ENCODE results near the gene TAOK3.
A peak's percentile ranks its signal among the peaks of the same experiment; 100 is the strongest.
"Not testable (repeated sequence)": the region's sequence is repeated elsewhere in the genome, so short reads cannot be mapped to it uniquely, and the experiment has no call there.

The TAOK3 gene

DNA sequence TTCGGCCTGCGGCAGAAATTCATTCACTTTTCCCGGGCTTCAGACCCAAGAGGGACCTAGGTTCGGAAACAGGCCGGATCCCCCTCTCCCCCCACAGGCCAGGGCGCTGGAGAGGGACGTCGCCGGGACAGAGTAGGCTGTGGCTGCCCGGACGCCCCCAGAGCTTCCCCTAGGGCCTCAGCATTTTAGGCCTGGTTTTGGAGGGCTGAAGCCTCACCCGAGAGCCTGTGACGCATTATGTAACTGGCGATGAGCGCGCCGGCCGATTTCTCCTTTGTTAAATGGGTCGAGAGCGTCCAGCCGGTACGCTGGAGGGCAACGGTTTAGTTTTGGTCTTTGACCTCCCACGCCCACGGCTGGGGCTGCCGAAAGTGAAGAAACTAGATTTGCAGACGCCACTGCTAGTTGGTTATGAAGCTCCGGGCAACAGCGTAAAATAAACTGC, 236.1 kb downstream of the TAOK3 start:
- DNase-seq (ENCODE audit: low spot score) = peak; percentile 36

DNA sequence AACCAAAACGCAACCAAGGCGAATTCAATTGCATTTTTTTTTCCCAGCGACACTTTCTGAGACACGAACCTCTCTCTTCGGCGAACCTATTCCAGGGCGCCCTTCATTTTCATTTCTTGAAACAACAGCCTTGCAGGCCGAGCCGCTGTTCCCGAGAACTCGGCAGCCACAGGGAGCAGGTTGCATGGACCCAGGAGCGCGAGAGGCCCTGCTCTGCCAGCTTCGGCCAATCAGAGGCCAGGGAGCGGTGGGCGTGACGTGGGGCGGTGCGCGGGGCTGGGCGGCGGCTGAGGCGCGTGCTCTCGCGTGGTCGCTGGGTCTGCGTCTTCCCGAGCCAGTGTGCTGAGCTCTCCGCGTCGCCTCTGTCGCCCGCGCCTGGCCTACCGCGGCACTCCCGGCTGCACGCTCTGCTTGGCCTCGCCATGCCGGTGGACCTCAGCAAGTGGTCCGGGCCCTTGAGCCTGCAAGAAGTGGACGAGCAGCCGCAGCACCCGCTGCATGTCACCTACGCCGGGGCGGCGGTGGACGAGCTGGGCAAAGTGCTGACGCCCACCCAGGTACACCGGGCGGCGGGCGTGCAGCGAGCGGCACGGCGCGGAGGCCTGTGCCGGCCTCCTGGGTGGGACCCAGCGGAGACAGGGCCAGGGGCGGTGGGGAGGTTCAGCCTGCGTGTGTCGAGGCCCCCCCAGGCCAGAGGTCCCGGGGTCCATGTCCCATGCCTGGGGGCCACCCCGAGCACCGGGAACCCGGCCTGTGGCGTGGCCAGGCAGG, 236.7 kb downstream of the TAOK3 start, which contains the start of gene PEBP1:
Gene PEBP1 (plus strand): TSS at position 337 of the 771 bp plus-strand sequence. CDS start 86 bp downstream, at position 423.
- DNase-seq (ENCODE audit: low spot score) = peak; percentile 96

DNA sequence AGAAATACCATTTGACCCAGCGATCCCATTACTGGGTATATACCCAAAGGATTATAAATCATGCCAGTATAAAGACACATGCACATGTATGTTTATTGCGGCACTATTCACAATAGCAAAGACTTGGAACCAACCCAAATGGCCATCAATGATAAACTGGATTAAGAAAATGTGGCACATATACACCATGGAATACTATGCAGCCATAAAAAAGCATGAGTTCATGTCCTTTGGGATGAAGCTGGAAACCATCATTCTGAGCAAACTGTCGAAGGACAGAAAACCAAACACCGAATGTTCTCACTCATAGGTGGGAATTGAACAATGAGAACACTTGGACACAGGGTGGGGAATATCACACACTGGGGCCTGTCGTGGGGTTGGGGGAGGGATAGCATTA, 243.3 kb downstream of the TAOK3 start:
- DNase-seq (ENCODE audit: low spot score) = not testable (repeated sequence)

DNA sequence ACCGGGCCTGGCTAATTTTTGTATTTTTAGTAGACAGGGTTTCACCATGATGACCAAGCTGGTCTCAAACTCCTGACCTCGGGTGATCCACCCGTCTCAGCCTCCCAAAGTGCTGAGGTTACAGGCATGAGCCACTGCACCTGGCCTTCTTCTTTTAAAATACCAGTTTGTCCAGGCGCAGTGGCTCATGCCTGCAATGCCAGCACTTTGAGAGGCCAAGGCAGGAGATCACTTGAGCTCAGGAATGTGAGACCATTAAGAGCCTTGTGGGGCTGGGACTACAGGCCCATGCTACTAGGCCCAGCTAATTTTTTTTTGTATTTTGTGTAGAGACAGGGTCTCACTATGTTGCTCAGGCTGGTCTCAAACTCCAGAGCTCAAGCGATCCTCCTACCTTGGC, 244.8 kb downstream of the TAOK3 start:
- DNase-seq (ENCODE audit: low spot score) = no peak

DNA sequence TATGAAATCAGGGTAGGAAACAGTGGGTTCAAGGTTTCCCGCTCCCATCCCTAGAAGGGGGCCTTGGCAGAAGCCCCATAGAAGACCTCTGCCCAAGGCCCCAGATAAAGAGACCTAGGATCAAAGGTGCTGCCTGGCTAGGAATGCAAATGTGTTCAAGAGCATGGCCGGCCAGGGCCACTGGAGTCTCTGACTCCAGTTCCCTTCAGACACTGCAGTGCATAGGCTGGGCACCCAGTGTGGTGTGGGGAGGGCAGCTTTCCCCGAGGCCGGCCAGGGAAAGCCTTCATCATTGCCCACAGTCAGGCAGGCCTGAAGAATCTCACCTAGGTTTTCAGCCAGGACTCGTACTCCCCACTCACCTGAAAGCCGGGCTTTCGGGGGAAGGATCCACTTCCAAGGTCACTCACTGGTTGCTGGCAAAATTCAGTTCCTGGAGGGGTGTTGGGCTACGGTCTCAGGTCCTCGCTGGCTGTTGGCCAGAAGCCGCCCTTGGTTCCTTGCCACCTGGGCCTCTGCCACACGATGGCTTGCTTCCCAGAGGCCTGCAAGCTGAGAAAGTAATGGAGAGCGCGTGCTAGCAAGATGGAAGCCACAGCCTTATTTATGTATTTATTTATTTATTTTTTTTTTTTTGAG, 246.5 kb downstream of the TAOK3 start:
- DNase-seq (ENCODE audit: low spot score) = no peak

DNA sequence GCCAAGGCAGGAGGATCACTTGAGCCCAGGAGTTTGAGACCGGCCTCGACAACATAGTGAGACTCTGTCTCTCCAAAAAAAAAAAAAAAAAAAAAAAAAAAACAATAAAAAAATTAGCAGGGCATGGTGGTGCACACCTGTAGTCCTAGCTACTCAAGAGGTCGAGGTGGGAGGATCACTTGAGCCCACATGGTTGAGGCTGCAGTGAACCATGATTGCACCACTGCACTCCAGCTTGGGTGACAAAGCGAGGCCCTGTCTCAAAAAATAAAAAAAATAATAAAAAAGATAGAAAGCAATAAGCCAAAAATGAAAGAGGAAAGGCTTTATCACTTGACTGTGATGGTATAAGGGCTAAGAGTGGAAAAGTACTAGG, 247.0 kb downstream of the TAOK3 start:
- DNase-seq (ENCODE audit: low spot score) = no peak

DNA sequence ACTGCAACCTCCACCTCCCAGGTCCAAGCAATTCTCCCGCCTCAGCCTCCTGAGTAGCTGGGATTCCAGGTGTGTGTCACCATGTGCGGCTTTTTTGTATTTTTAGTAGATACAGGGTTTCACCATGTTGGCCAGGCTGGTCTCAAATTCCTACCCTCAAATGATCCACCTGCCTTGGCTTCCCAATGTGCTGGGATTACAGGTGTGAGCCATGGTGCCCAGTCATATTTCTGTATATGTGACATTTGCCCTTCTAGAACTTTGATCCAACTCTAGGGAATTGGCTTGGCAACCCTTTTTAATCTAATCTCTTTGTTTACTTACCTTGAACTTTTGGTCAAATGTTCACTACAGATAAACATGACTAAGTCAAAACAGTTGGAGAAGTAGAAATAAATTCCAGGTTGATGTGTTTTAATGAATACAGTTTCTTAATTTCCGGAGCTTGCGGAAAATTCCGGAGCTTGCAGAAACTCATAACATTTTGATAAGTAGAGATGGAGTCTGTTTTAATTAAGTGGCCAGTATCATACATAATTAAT, 248.3 kb downstream of the TAOK3 start:
- DNase-seq (ENCODE audit: low spot score) = no peak

DNA sequence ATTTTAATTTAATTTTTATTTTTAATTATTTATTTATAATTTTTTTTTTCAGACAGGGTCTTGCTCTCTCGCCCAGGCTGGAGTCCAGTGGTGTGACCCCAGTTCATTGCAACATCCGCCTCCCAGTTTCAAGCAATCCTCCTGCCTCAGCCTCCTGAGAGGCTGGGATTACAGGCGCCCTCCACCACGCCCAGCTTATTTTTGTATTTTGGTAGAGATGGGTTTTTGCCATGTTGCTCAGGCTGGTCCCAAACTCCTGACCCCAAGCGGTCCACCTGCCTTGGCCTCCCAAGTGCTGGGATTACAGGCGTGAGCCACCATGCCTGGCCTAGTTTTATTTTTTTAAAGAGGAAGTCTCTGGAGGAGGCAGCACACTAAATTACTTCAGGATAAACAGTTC, 250.4 kb downstream of the TAOK3 start:
- no peak for DNase-seq (ENCODE audit: low spot score)

DNA sequence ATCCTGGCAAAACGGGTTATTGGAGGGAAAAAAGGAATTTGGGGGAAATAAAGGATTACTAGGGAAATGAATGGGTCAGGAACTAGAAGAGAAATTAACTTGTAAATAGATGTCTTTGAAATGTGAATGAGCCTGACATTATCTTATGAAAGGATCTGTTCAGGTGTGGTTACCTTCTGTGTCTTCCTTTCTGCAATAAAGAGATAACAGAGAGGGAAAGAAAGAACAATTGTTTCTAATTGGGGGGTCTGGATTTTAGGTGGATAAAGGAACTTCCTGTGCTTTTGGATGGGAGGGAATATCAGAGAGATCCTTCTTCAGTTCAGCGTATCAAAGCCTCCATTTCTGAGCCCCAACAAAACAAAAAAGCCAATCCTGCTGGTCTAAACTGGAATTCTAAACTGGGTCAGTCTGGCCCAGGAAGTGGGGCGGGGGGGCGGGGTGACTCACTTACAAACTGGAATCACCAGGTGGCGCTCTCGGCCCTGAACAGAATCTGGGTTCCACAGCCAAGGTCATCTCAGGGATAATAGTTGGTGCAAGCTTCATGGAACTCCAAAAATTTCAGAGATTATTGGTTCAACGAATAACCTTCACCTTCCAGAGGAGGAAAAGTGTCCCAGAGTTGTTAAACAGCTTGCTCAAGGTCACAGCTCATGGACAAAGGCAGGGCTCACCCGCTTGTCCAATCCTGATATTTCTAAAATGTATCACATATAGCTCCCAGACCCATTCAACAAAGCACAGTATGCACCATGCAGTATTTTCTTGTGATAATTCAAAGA, 251.9 kb downstream of the TAOK3 start:
- DNase-seq (ENCODE audit: low spot score) = peak; percentile 84

DNA sequence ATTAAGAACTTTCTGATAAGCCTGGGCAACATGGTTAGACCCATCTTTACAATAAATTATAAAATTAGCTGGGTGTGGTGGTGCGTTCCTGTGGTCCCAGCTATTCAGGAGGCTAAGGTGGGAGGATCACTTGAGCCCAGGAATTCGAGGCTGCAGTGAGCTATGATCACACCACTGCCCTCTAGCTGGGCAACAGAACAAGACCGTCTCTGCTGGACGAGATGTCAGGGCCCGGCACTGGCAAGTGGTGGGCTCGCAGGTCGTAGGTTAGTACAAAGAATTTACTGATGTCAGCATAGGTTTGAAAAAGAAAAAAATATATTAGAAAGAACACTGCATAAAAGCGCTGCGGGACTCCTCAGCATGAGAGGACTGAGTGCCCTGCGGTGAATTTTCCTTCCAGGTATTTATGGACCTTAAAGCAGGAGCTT, 253.2 kb downstream of the TAOK3 start:
- DNase-seq (ENCODE audit: low spot score) = no peak

DNA sequence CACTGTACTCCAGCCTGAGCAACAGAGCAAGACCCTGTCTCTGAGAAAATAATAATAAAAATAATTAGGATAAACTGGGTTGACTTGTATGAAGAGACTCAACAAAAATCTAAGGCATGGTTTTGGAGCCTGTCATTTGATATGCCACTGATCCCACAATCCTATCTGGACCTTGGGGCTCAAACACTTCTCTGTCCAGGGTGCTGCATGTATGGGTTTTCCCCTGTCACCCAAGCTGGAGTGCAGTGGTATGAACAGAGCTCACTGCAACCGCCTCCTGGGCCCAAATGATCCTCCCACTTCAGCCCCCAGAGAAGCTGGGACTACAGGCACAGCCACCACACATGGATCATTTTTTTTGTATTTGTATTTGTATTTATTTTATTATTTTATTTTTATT, 263.6 kb downstream of the TAOK3 start:
- DNase-seq (ENCODE audit: low spot score) = no peak

DNA sequence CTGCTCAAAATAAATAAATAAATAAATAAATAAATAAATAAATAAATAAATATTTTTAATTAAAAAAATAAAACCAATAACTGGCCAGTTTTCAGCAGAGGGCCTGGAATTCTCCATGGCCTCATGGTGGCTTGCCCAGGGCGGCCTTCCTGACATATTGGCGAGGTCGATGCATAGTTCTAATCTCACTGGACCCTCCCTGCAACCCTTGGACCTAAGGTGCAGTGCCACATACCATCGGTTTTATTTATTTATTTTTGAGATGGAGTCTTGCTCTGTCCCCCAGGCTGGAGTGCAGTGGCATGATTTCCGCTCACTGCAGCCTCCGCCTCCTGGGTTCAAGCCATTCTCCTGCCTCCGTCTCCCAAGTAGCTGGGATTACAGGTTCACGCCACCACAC, 265.0 kb downstream of the TAOK3 start:
- DNase-seq (ENCODE audit: low spot score) = no peak

DNA sequence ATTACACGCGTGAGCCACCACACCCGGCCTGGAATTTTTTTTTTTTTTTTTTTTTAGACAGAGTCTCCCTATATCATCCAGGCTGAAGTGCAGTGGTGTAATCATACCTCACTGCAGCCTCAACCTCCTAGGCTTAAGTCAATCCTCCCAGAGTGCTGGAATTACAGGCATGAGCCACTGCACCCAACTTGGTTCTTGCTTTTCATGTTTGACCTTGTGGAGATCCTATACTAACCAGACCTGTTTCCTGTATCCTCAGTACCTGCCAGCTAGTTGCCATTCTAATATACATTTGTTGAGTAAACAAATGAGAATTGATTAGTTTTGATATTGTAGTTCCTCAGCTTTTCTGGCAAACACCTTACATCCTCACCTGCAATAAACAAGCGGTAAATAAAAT, 265.7 kb downstream of the TAOK3 start:
- no peak for DNase-seq (ENCODE audit: low spot score)

DNA sequence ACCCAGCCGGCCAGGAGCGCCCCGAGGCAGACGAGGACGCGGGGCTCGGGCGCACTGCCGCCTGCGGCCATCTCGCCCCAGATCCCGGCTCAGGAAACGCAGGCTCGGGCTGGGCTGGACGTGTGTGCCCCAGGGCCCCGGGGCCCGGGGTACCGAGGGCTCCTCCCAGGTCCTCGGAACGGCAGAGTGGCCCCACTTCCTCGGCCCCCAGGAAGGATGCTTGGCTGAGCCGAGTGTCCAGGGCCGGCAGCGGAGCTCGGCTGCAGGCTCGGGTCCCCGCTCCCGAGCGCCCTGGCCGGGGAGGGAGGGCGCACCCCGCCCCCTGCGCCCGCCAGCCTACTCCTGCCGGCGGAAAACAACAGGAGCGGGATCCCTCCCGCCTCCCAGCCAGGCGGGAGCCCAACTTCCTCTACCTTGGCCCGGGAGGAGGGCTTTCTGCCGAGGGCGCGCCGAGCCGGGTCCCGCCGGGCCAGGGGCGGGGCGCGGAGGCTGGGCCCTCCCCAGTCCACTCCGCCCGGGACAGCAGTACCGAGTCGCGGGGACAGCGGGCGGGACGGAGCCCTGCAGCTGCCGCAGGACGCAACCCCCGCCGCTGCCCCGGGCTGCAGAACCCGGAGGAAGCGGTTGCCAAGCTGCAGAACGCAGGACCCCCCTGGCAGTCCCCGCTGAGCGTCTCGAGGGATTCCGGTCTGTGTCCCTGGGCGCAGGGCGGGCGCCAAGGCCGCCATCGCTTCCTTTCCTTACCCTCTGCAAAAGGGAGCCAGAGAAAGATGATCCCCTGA, 268.9 kb downstream of the TAOK3 start, which contains the start of gene VSIG10:
Gene VSIG10 (minus strand): TSS at position 411 of the 782 bp plus-strand sequence. CDS start 340 bp downstream, at position 71.
- DNase-seq (ENCODE audit: low spot score) = peak; percentile 54

DNA sequence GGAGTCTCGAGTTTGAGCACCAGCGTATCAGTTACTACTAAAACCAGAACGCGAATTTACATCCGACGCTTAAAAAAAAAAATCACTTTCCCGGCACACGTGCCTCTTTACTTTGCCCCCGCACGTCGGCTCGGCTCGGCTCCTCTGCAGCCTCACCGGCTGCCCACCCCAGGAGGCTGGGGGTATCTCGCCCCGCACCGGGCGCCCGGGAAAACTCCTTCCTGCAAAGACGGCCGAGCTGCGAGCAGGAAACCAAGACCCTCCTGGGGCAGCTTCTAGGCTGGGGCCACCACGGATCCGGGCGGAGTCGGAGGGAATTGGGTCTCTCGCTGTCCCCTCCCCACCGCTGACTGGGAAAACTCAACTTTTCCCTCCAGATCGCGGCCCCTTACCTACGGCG, 269.5 kb downstream of the TAOK3 start:
- DNase-seq (ENCODE audit: low spot score) = no peak

DNA sequence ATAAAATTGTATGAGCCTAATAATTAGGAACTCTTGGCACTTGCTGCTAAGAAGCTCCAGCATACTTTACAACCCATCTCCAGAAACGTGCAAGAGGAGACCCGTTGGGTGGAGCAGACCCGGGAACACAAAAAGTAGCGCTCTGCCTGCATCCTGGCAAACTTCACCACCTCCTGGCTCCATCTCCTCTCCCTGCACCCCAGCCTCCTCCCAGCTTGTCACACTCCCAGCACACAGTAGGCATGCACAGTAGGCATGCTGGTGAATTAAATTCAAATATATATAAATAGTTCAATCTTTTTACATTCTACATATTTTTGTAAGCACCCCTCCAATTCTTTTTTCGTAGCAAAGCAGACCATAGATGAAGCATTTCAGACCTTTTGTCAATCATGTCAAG, 270.1 kb downstream of the TAOK3 start:
- no peak for DNase-seq (ENCODE audit: low spot score)

DNA sequence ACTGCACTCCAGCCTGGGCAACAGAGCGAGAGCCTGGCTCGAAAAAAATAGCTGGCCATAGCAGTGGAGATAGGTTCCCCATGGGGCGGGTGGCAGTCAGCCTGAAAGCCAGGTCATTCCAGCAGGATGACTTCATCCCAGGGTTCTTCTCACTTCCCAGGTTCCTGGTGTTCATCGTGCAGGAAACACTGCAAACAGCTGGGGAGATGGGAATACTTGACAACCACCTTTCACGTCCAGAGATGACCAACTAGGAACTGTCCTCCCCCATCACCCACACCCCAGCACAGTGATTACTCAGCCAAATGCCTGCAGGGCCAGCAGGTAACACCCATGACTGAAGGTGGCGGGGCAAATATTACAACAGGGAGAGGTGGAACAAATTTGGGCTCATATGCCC, 270.6 kb downstream of the TAOK3 start:
- DNase-seq (ENCODE audit: low spot score) = no peak

DNA sequence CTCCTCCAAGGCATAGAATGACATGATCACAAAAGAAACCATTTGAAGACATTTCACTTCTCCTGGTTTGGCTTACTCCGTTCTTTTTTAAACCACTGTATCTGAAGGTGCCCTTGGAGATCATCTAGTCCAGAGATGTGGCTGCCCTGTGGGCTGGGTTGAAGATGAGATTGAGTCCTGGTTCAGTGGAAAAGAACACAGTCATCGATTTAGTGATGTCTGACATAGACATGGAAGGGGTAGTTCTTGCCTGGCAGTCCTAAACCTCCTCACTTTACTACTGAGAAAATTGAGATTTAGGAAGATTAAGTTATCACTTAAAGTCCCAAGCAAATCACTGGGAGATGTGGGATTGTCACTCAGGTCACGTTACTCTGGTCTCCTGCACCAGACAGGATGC, 271.7 kb downstream of the TAOK3 start:
- no peak for DNase-seq (ENCODE audit: low spot score)
